ENCODE measurements around the gene AMBRA1.

GRCh38 chr11:46452918-46453517 lies 140.8 kb downstream of the AMBRA1 start:
- no peak for TF ChIP-seq TAF1 (IDR thresholded peaks at IDR 0.05; ENCODE audit: low read depth)
- no peak for TF ChIP-seq EGR1 (IDR thresholded peaks at IDR 0.05)
- no peak for TF ChIP-seq USF1 (IDR thresholded peaks at IDR 0.05)
- TF ChIP-seq RAD21 (IDR thresholded peaks at IDR 0.05; ENCODE audit: low read depth): no peak
- TF ChIP-seq EP300 (IDR thresholded peaks at IDR 0.05; ENCODE audit: borderline replicate concordance): no peak

Data from Ishikawa (cell line).